Aorta (tissue), 5 donors: ENCODE measurements around the gene MESP2. TPM values are rescaled to one million over a fixed set of nuclear protein-coding genes. Genes with fewer than 3 reads are reported as not detected.

Experiments used
- ATAC-seq: fragments of 200-7000 bp; cut with Tn5 transposase; one replicate; pipeline ENCODE4 v1.9.1; 2022; ENCODE audit warnings: moderate library complexity; ENCODE audit not compliant: low FRiP score
- DNase-seq, 2 donors: peaks; one replicate each; pipeline ENCODE4 v3.0.0-alpha.2; 2020
- H3K27ac ChIP-seq, 2 donors: one replicate each; pipeline ENCODE4 v1.5.1; 2013; ENCODE audit warnings: low read length in 2 of 2, mild to moderate bottlenecking in 2 of 2, moderate library complexity in 2 of 2, control low read depth in 1 of 2, inconsistent platforms in 1 of 2, low read depth in 1 of 2
- H3K27me3 ChIP-seq, 2 donors: one replicate each; pipeline ENCODE4 v1.6.1; 2013; ENCODE audit warnings: control low read depth in 1 of 2, low read length in 1 of 2, mild to moderate bottlenecking in 1 of 2, moderate library complexity in 1 of 2; ENCODE audit not compliant: insufficient read depth in 2 of 2, control insufficient read depth in 1 of 2
- H3K36me3 ChIP-seq, 2 donors: one replicate each; pipeline ENCODE4 v1.6.1; 2013; ENCODE audit warnings: control low read depth in 1 of 2, low read length in 1 of 2, mild to moderate bottlenecking in 1 of 2; ENCODE audit not compliant: insufficient read depth in 2 of 2, control insufficient read depth in 1 of 2
- H3K4me1 ChIP-seq, 2 donors: one replicate each; pipeline ENCODE4 v1.6.1; 2013; ENCODE audit warnings: low read length in 2 of 2, control low read depth in 1 of 2, mild to moderate bottlenecking in 1 of 2, moderate library complexity in 1 of 2; ENCODE audit not compliant: insufficient read depth in 2 of 2, control insufficient read depth in 1 of 2
- H3K4me3 ChIP-seq, 2 donors: one replicate each; pipeline ENCODE4 v1.5.1; 2013; ENCODE audit warnings: low read length in 2 of 2, control low read depth in 1 of 2, mild to moderate bottlenecking in 1 of 2
- H3K9me3 ChIP-seq: one replicate; pipeline ENCODE4 v1.6.1; 2013; ENCODE audit warnings: mild to moderate bottlenecking, low read length; ENCODE audit not compliant: control insufficient read depth
- WGBS, 2 donors: extraction: QIAGEN DNeasy Blood & Tissue Kit; methylation state at CpG; one replicate each; pipeline ENCODE4 v1.1.7; 2013; 5-methylcytosine and 5-hydroxymethylcytosine counted together
- intact Hi-C, 2 donors: fragments of 100-400 bp; cut with DNase I; formaldehyde crosslinking; loops; one replicate each; pipeline versions ENCODE4 v1.14.2 to v1.15.0; 2022
- long read RNA-seq, 2 donors: library from polyadenylated mRNA; unstranded; transcript quantifications; one replicate each; pipeline ENCODE4 v2.0.0, GENCODE V29; 2020 to 2021
- polyA plus RNA-seq, 2 donors: library from polyadenylated mRNA; stranded (reverse); fragments of 200-250 nt; gene quantifications; one replicate each; pipeline ENCODE4 v1.2.3, GENCODE V29; 2013
- total RNA-seq, 2 donors: library from RNA; stranded (reverse); fragmentation: NEBNext Ultra II Directional; extraction: Animal tissue kit (Norgen Biotek cat#: 25700); gene quantifications; one replicate each; pipeline ENCODE4 v1.2.1, GENCODE V29; 2021
- donor health status: healthy with polysubstance abuse.
- donor health status: Bipolar disorder and iron deficiency.
- donor health status: DM: no; HTN: no; CAD: no.
- donor health status: DM: no; HTN: no; CAD: no.
- donor health status: DM: yes; HTN: yes; CAD: no.

MESP2 gene, protein sequence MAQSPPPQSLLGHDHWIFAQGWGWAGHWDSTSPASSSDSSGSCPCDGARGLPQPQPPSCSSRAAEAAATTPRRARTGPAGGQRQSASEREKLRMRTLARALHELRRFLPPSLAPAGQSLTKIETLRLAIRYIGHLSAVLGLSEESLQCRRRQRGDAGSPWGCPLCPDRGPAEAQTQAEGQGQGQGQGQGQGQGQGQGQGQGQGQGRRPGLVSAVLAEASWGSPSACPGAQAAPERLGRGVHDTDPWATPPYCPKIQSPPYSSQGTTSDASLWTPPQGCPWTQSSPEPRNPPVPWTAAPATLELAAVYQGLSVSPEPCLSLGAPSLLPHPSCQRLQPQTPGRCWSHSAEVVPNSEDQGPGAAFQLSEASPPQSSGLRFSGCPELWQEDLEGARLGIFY
- total RNA-seq (not detected), polyA plus RNA-seq (1 to 10 TPM in 1 of 2 donors, not detected in 1; 3.0 TPM)
- long read RNA-seq, donor 1: 0 reads
- long read RNA-seq, donor 2: 0 reads

DNA sequence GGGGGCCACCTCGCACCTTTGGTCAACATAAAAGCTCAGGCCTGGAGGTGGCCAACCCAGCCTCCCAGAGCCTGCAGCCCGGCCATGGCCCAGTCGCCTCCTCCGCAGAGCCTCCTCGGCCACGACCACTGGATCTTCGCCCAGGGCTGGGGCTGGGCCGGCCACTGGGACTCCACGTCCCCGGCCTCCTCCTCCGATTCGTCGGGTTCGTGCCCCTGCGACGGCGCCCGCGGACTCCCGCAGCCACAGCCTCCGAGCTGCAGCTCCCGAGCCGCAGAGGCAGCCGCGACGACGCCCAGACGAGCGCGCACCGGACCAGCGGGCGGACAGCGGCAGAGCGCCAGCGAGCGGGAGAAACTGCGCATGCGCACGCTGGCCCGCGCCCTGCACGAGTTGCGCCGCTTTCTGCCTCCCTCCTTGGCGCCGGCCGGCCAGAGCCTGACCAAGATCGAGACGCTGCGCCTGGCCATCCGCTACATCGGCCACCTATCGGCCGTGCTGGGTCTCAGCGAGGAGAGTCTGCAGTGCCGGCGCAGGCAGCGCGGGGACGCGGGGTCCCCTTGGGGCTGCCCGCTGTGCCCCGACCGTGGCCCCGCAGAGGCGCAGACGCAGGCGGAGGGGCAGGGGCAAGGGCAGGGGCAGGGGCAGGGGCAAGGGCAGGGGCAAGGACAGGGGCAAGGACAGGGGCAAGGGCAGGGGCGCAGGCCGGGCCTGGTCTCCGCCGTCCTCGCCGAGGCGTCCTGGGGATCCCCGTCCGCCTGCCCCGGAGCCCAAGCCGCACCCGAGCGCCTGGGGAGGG lies at the start of gene MESP2:
TSS of gene MESP2 (plus strand) at position 59 of the 799 bp plus-strand sequence. CDS start at position 85, 26 bp downstream.
- Histone ChIP-seq H3K4me1 (no peaks in the 10 kb centered on the region), H3K9me3 (no peaks in the 10 kb centered on the region), H3K4me3 (no peak within 1 kb of the TSS), H3K36me3 (no peaks in the 10 kb centered on the region), H3K27me3 (no peaks in the 10 kb centered on the region), H3K27ac (no peak within 1 kb of the TSS)
- ATAC-seq (peak; percentile 95), DNase-seq (peak; percentile 91 to 95)
- intact Hi-C loops: loop anchor here in 1 of 2 donors (10.0 kb wide), 1 partner anchor 48 kb away; no protein-coding TSS in a partner anchor
- 9 to 10% methylated on average over 71 to 82 of the region's 82 CpGs for WGBS, 2 donors

- Histone ChIP-seq H3K27me3 (no peaks in the 10 kb centered on the region), H3K4me3 (no peak overlapping the region), H3K9me3 (no peaks in the 10 kb centered on the region), H3K27ac (no peak overlapping the region), H3K36me3 (no peaks in the 10 kb centered on the region), H3K4me1 (no peaks in the 10 kb centered on the region)
- 33 to 48% methylated on average over 2 of the region's 2 CpGs for WGBS, 2 donors
- no peak for ATAC-seq
- intact Hi-C loops: no loop called here
- DNase-seq: no peak
Observed at GRCh38 chr15:89728254-89728653, 47.9 kb upstream of the MESP2 start.

GRCh38 chr15:89731275-89731674 lies 44.9 kb upstream of the MESP2 start:
- Histone ChIP-seq H3K27me3 (no peaks in the 10 kb centered on the region), H3K27ac (no peak overlapping the region), H3K4me3 (no peak overlapping the region), H3K36me3 (no peaks in the 10 kb centered on the region), H3K4me1 (no peaks in the 10 kb centered on the region), H3K9me3 (no peaks in the 10 kb centered on the region)
- WGBS, 2 donors: 92 to 93% methylated on average over 5 of the region's 5 CpGs
- ATAC-seq (no peak), DNase-seq (no peak)
- intact Hi-C loops: no loop called here

DNA sequence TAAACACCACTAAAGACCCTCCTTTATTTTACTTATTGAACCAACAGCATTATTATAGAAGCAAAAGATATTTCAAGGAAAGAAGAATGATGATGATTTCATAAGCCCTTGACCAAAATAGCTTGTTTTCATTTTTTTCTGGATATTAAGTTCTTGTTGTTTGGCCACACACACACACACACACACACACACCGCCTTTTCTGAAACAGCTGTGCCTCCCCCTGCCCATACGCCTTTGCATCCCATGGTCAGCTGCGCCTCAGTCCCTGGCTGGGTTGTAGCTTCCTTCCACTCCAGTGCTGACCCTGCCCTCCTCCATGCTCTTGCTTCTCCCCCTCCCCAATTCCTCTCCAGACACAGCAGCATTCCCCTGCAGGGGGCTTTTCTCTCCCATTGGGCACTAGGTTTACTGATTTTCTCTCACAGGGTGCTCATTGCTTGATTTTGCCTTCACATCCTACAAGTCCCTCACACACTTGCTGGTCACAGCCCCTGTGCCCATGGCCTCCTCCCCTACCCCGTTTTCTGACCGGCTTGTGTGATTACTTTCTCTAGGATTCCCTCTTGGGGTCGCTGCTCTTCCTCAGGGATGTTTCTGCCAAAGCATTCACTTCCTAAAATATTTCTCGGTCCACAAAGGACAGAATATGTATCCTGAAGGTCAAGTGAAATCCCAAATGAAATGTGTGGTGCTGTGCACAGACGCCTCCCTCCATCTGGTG lies 43.5 kb upstream of the MESP2 start:
- Histone ChIP-seq H3K9me3 (no peaks in the 10 kb centered on the region), H3K4me1 (no peaks in the 10 kb centered on the region), H3K36me3 (no peaks in the 10 kb centered on the region), H3K4me3 (no peak overlapping the region), H3K27me3 (no peaks in the 10 kb centered on the region), H3K27ac (no peak overlapping the region)
- ATAC-seq (no peak), DNase-seq (no peak)
- WGBS, 2 donors: 65 to 70% methylated on average over 8 of the region's 8 CpGs
- intact Hi-C loops: no loop called here

GRCh38 chr15:89735773-89736172 lies 40.4 kb upstream of the MESP2 start:
- H3K4me1 ChIP-seq: no peaks in the 10 kb centered on the region
- no peak overlapping the region for H3K4me3 ChIP-seq
- WGBS, 2 donors: 66 to 74% methylated on average over 4 of the region's 4 CpGs
- no peaks in the 10 kb centered on the region for H3K27me3 ChIP-seq
- intact Hi-C loops: no loop called here
- ATAC-seq: no peak
- H3K9me3 ChIP-seq: no peaks in the 10 kb centered on the region
- no peaks in the 10 kb centered on the region for H3K36me3 ChIP-seq
- DNase-seq: no peak
- H3K27ac ChIP-seq: no peak overlapping the region

DNA sequence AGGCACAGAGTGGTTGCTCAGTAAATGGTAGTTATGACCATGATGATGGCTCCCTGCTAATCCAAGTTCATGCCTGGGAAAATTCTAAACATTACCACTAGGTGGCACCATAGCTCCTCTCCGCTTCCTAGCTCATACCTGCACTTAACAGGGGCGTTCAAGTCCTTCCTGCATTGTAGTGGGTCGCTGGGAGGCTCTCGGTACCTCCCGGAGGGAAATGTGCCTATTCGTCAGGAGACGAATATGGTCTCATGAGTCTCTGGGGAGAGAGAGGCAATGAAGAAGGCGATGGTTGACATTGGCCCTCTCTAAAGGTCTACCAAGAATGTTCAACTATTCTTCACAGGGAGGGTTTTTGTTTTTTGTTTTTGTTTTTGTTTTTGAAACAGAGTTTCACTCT lies 36.0 kb upstream of the MESP2 start:
- no peak overlapping the region for H3K4me3 ChIP-seq
- 3 to 4% methylated on average over 8 of the region's 8 CpGs for WGBS, 2 donors
- ATAC-seq (peak; percentile 79), DNase-seq (no peak)
- H3K4me1 ChIP-seq: no peaks in the 10 kb centered on the region
- H3K9me3 ChIP-seq: no peaks in the 10 kb centered on the region
- intact Hi-C loops: loop anchor here in 1 of 2 donors (5.0 to 10.0 kb wide), 2 partner anchors 147 to 335 kb away; no protein-coding TSS in a partner anchor
- H3K36me3 ChIP-seq: no peaks in the 10 kb centered on the region
- no peaks in the 10 kb centered on the region for H3K27me3 ChIP-seq
- no peak overlapping the region for H3K27ac ChIP-seq

- no peaks in the 10 kb centered on the region for H3K4me1 ChIP-seq
- no peak for ATAC-seq
- intact Hi-C loops: loop anchor here in 1 of 2 donors (5.0 to 10.0 kb wide), 2 partner anchors 144 to 332 kb away; no protein-coding TSS in a partner anchor
- H3K27ac ChIP-seq: no peak overlapping the region
- H3K27me3 ChIP-seq: no peaks in the 10 kb centered on the region
- H3K4me3 ChIP-seq: no peak overlapping the region
- no peak for DNase-seq
- WGBS, 2 donors: 90 to 95% methylated on average over 8 of the region's 8 CpGs
- no peaks in the 10 kb centered on the region for H3K9me3 ChIP-seq
- no peaks in the 10 kb centered on the region for H3K36me3 ChIP-seq
Observed at GRCh38 chr15:89743011-89743410, 33.1 kb upstream of the MESP2 start.

DNA sequence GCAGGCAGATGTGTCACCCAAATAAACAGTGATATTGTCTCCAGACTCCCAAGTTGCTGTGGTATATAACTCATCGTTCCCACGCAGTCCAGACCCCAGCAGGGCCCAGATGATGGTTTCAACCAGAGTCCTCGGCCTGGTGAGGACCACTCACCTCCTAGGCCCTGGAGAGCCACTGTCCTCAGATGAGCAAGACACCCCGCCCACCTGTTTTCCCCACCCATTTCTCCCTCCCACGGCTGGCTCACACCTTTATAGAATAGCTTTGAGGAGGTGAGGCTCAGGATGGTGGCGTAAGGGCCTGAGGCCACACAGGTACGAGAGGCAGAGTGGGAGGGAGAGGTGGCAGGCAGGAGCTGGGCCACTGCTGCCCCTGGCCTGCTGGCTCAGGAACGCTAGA lies 32.5 kb upstream of the MESP2 start:
- H3K4me1 ChIP-seq: no peaks in the 10 kb centered on the region
- H3K9me3 ChIP-seq: no peaks in the 10 kb centered on the region
- H3K27ac ChIP-seq: no peak overlapping the region
- no peak for DNase-seq
- no peak overlapping the region for H3K4me3 ChIP-seq
- ATAC-seq: no peak
- H3K36me3 ChIP-seq: no peaks in the 10 kb centered on the region
- intact Hi-C loops: loop anchor here in 1 of 2 donors (5.0 to 10.0 kb wide), 2 partner anchors 144 to 331 kb away; no protein-coding TSS in a partner anchor
- 88 to 89% methylated on average over 8 of the region's 8 CpGs for WGBS, 2 donors
- no peaks in the 10 kb centered on the region for H3K27me3 ChIP-seq
